ENCODE data around the gene BTBD9. TPM values are rescaled to one million over a fixed set of nuclear protein-coding genes. Genes with fewer than 3 reads are reported as not detected.

BTBD9 gene
- total RNA-seq, 1 experiment from 2014 or later, result 8.9 TPM

DNA sequence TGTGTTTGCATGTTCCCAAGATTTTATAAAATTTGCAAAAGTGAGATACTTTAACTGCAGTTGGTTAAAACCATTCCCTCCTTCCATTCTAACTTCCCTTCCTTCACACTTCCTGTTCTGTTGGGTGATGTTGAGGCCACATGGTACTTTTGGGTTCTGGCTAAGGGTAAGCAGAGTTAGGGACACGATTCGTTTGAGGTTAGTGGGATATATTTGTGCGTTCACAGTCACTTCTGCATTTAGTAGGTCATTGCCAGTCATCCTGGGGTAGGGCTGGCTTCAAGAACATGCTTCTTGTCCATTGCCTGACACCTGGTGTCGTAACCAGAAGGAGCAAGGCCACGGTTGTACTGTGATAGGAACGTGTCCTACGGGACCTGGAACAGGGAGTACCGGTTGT, 480.1 kb downstream of the BTBD9 start:
- Histone ChIP-seq H3K14ac (ENCODE audit: insufficient read depth, low read length) (no peak overlapping the region), H3K4me2 (ENCODE audit: insufficient read depth, insufficient read length, low read length) (no peak overlapping the region), H3K9ac (ENCODE audit: extremely low read depth, insufficient read length, low read length) (no peak overlapping the region), H3K9me3 (ENCODE audit: control insufficient read depth, low read depth, low read length) (no peaks in the 10 kb centered on the region), H3K4ac (ENCODE audit: low read depth, low read length) (no peak overlapping the region), H3K18ac (ENCODE audit: insufficient read length, low read depth, low read length) (no peak overlapping the region), H3K56ac (ENCODE audit: insufficient read length, low read depth, low read length) (no peak overlapping the region), H3T11ph (ENCODE audit: low read length) (no peak overlapping the region), H2BK20ac (ENCODE audit: low read depth, low read length, poor library complexity, severe bottlenecking) (no peak overlapping the region), H3K23me2 (ENCODE audit: insufficient read length, low read depth, low read length, poor library complexity, severe bottlenecking) (no peaks in the 10 kb centered on the region), H4K8ac (replicated peaks; ENCODE audit: insufficient read length, low read depth, low read length) (no peak overlapping the region), H2AFZ (ENCODE audit: low read length) (no peak overlapping the region), H3K23ac (ENCODE audit: insufficient read length, low read depth, low read length) (no peak overlapping the region), H4K20me1 (ENCODE audit: control insufficient read depth, insufficient read depth, insufficient read length) (no peaks in the 10 kb centered on the region), H3K27me3 (ENCODE audit: insufficient read depth, low read length) (no peaks in the 10 kb centered on the region), H3K79me2 (ENCODE audit: insufficient read depth, low read length) (no peaks in the 10 kb centered on the region), H2BK12ac (ENCODE audit: insufficient read length, low read depth, low read length) (no peak overlapping the region), H4K91ac (ENCODE audit: insufficient read length, low read depth, low read length) (no peak overlapping the region), H3K79me1 (ENCODE audit: insufficient read depth, low read depth, low read length, poor library complexity, severe bottlenecking) (no peaks in the 10 kb centered on the region), H3K4me1 (ENCODE audit: insufficient read depth, low read length) (no peaks in the 10 kb centered on the region), H2BK5ac (ENCODE audit: insufficient read length, low read length) (no peak overlapping the region), H2BK120ac (ENCODE audit: low read depth, low read length, poor library complexity, severe bottlenecking) (no peak overlapping the region), H4K5ac (ENCODE audit: insufficient read length, low read depth, low read length) (no peak overlapping the region), H3K27ac (ENCODE audit: insufficient read length, low read depth, low read length) (no peak overlapping the region), H2BK15ac (ENCODE audit: low read depth, low read length) (no peak overlapping the region), H2AK5ac (ENCODE audit: insufficient read length, low read length) (no peak overlapping the region)
- no peak overlapping the region for H3K4me3 Mint-ChIP-seq
- H3K9me3 Mint-ChIP-seq, result no peaks in the 10 kb centered on the region
- no peak for DNase-seq
- H3K4me1 Mint-ChIP-seq, result peaks cover 0 to 9% of the 10 kb centered on the region in 2 experiments; a peak in 2 of 4 replicates
- H3K36me3 Mint-ChIP-seq (ENCODE audit: insufficient read depth in 1 of 3, low read depth in 3 of 3), result peaks cover 2 to 12% (median 4%) of the 10 kb centered on the region in 3 experiments; a peak in 5 of 7 replicates
- no CpG with 5 or more reads among the region's 8 CpGs for WGBS (ENCODE audit: extremely low coverage, insufficient read length, low lambda C conversion rate)
- H3K27me3 Mint-ChIP-seq (ENCODE audit: low read depth), result no peaks in the 10 kb centered on the region; the same call in 1 of the 2 replicates
- TF ChIP-seq, protein P1, sequence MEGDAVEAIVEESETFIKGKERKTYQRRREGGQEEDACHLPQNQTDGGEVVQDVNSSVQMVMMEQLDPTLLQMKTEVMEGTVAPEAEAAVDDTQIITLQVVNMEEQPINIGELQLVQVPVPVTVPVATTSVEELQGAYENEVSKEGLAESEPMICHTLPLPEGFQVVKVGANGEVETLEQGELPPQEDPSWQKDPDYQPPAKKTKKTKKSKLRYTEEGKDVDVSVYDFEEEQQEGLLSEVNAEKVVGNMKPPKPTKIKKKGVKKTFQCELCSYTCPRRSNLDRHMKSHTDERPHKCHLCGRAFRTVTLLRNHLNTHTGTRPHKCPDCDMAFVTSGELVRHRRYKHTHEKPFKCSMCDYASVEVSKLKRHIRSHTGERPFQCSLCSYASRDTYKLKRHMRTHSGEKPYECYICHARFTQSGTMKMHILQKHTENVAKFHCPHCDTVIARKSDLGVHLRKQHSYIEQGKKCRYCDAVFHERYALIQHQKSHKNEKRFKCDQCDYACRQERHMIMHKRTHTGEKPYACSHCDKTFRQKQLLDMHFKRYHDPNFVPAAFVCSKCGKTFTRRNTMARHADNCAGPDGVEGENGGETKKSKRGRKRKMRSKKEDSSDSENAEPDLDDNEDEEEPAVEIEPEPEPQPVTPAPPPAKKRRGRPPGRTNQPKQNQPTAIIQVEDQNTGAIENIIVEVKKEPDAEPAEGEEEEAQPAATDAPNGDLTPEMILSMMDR (conservative IDR thresholded peaks at IDR 0.05), result no peak
- H3K27ac Mint-ChIP-seq, result no peak overlapping the region

Measured in H9 (cell line).